Measurements from ENCODE around the gene SLC22A23.

- no peak for TF ChIP-seq EZH2 (IDR thresholded peaks at IDR 0.05; ENCODE audit: low read length)
- TF ChIP-seq, protein P1, sequence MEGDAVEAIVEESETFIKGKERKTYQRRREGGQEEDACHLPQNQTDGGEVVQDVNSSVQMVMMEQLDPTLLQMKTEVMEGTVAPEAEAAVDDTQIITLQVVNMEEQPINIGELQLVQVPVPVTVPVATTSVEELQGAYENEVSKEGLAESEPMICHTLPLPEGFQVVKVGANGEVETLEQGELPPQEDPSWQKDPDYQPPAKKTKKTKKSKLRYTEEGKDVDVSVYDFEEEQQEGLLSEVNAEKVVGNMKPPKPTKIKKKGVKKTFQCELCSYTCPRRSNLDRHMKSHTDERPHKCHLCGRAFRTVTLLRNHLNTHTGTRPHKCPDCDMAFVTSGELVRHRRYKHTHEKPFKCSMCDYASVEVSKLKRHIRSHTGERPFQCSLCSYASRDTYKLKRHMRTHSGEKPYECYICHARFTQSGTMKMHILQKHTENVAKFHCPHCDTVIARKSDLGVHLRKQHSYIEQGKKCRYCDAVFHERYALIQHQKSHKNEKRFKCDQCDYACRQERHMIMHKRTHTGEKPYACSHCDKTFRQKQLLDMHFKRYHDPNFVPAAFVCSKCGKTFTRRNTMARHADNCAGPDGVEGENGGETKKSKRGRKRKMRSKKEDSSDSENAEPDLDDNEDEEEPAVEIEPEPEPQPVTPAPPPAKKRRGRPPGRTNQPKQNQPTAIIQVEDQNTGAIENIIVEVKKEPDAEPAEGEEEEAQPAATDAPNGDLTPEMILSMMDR (optimal IDR thresholded peaks at IDR 0.05 in 1 of 3, IDR thresholded peaks at IDR 0.05 in 1 of 3, conservative IDR thresholded peaks at IDR 0.05 in 1 of 3; ENCODE audit: extremely low read depth in 1 of 3, insufficient read depth in 2 of 3, low read length in 3 of 3), result no peak
Observed at GRCh38 chr6:3489961-3490624, 33.2 kb upstream of the SLC22A23 start.

All from keratinocyte (primary cell).